ENCODE data around the gene STXBP5.

STXBP5 gene

GRCh38 chr6:147207837-147208754 is 3.9 kb downstream of the STXBP5 start:
- in situ Hi-C loops (cut with MboI; ENCODE audit: low sequenced_read_pairs) = no loop called here

GRCh38 chr6:147209762-147210449 is 5.7 kb downstream of the STXBP5 start:
- in situ Hi-C loops (cut with MboI; ENCODE audit: low sequenced_read_pairs) = no loop called here

GRCh38 chr6:147211349-147211748 is 7.1 kb downstream of the STXBP5 start:
- in situ Hi-C loops (cut with MboI; ENCODE audit: low sequenced_read_pairs) = no loop called here

GRCh38 chr6:147211831-147212230 is 7.6 kb downstream of the STXBP5 start:
- in situ Hi-C loops (cut with MboI; ENCODE audit: low sequenced_read_pairs) = no loop called here

GRCh38 chr6:147212622-147213021 is 8.4 kb downstream of the STXBP5 start:
- in situ Hi-C loops (cut with MboI; ENCODE audit: low sequenced_read_pairs) = no loop called here

- in situ Hi-C loops (cut with MboI; ENCODE audit: low sequenced_read_pairs) = no loop called here
These were observed 9.6 kb downstream of the STXBP5 start for GRCh38 chr6:147213772-147214171.

- in situ Hi-C loops (cut with MboI; ENCODE audit: low sequenced_read_pairs) = no loop called here
These were observed 10.3 kb downstream of the STXBP5 start for GRCh38 chr6:147214248-147215227.

GRCh38 chr6:147216915-147217314 is 12.7 kb downstream of the STXBP5 start:
- in situ Hi-C loops (cut with MboI; ENCODE audit: low sequenced_read_pairs) = no loop called here

- in situ Hi-C loops (cut with MboI; ENCODE audit: low sequenced_read_pairs) = no loop called here
These were observed 13.7 kb downstream of the STXBP5 start for GRCh38 chr6:147217840-147218404.

- in situ Hi-C loops (cut with MboI; ENCODE audit: low sequenced_read_pairs) = no loop called here
These were observed 14.6 kb downstream of the STXBP5 start for GRCh38 chr6:147218797-147219196.

GRCh38 chr6:147219463-147219862 is 15.2 kb downstream of the STXBP5 start:
- in situ Hi-C loops (cut with MboI; ENCODE audit: low sequenced_read_pairs) = no loop called here

- in situ Hi-C loops (cut with MboI; ENCODE audit: low sequenced_read_pairs) = no loop called here
These were observed 16.1 kb downstream of the STXBP5 start for GRCh38 chr6:147220345-147220744.

- in situ Hi-C loops (cut with MboI; ENCODE audit: low sequenced_read_pairs) = no loop called here
These were observed 17.5 kb downstream of the STXBP5 start for GRCh38 chr6:147221739-147222138.

- in situ Hi-C loops (cut with MboI; ENCODE audit: low sequenced_read_pairs) = no loop called here
These were observed 18.1 kb downstream of the STXBP5 start for GRCh38 chr6:147222160-147222838.

GRCh38 chr6:147223736-147224135 is 19.5 kb downstream of the STXBP5 start:
- in situ Hi-C loops (cut with MboI; ENCODE audit: low sequenced_read_pairs) = no loop called here

GRCh38 chr6:147226163-147226724 is 22.0 kb downstream of the STXBP5 start:
- in situ Hi-C loops (cut with MboI; ENCODE audit: low sequenced_read_pairs) = no loop called here

GRCh38 chr6:147226877-147227276 is 22.7 kb downstream of the STXBP5 start:
- in situ Hi-C loops (cut with MboI; ENCODE audit: low sequenced_read_pairs) = no loop called here

- in situ Hi-C loops (cut with MboI; ENCODE audit: low sequenced_read_pairs) = no loop called here
These were observed 23.6 kb downstream of the STXBP5 start for GRCh38 chr6:147227770-147228320.

GRCh38 chr6:147231589-147231988 is 27.4 kb downstream of the STXBP5 start:
- in situ Hi-C loops (cut with MboI; ENCODE audit: low sequenced_read_pairs) = no loop called here
